22Rv1 (cell line): Measurements from ENCODE around the gene APBB2.

Experiments used
- H3K27ac ChIP-seq: fragments of 450-650 bp; 2 replicates; pipeline ENCODE4 v1.5.1; 2017
- ZFX ChIP-seq: fragments of 450-650 bp; IDR thresholded peaks from 2 replicates; pipeline ENCODE4 v1.6.1; 2017; ENCODE audit warnings: antibody characterized with exemption, borderline replicate concordance
- TF ChIP-seq, protein P1 (sequence below): fragments of 450-650 bp; IDR thresholded peaks from 2 replicates; pipeline ENCODE4 v1.5.1; 2017; ENCODE audit warnings: mild to moderate bottlenecking

APBB2 gene

GRCh38 chr4:40840985-40841571 lies 373.3 kb downstream of the APBB2 start:
- no peak for TF ChIP-seq ZFX
- TF ChIP-seq, protein P1, sequence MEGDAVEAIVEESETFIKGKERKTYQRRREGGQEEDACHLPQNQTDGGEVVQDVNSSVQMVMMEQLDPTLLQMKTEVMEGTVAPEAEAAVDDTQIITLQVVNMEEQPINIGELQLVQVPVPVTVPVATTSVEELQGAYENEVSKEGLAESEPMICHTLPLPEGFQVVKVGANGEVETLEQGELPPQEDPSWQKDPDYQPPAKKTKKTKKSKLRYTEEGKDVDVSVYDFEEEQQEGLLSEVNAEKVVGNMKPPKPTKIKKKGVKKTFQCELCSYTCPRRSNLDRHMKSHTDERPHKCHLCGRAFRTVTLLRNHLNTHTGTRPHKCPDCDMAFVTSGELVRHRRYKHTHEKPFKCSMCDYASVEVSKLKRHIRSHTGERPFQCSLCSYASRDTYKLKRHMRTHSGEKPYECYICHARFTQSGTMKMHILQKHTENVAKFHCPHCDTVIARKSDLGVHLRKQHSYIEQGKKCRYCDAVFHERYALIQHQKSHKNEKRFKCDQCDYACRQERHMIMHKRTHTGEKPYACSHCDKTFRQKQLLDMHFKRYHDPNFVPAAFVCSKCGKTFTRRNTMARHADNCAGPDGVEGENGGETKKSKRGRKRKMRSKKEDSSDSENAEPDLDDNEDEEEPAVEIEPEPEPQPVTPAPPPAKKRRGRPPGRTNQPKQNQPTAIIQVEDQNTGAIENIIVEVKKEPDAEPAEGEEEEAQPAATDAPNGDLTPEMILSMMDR = peak; percentile 89
- H3K27ac ChIP-seq = no peak overlapping the region

GRCh38 chr4:40840255-40840984 lies 373.9 kb downstream of the APBB2 start:
- no peak for TF ChIP-seq ZFX
- TF ChIP-seq, protein P1 = no peak
- no peak overlapping the region for H3K27ac ChIP-seq

DNA sequence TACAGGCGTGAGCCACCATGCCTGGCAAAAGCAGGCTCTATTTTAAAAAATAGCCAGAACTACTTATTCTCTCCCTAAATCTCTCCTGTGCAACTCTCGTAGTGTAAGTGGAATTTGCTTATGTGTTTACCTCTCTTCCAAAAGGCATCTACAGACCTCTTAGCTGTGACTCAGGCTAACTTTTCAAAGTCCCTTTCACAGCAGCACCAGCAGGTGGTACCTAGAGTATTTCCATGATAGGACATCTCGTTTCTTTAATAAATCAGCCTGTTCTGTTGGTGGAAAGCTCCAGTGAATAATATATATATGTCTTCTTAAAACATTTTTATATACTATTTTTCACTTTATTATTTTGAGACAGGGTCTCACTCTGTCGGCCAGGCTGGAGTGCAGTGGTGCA lies 375.6 kb downstream of the APBB2 start:
- TF ChIP-seq, protein P1 = no peak
- no peak for TF ChIP-seq ZFX
- H3K27ac ChIP-seq = no peak overlapping the region

DNA sequence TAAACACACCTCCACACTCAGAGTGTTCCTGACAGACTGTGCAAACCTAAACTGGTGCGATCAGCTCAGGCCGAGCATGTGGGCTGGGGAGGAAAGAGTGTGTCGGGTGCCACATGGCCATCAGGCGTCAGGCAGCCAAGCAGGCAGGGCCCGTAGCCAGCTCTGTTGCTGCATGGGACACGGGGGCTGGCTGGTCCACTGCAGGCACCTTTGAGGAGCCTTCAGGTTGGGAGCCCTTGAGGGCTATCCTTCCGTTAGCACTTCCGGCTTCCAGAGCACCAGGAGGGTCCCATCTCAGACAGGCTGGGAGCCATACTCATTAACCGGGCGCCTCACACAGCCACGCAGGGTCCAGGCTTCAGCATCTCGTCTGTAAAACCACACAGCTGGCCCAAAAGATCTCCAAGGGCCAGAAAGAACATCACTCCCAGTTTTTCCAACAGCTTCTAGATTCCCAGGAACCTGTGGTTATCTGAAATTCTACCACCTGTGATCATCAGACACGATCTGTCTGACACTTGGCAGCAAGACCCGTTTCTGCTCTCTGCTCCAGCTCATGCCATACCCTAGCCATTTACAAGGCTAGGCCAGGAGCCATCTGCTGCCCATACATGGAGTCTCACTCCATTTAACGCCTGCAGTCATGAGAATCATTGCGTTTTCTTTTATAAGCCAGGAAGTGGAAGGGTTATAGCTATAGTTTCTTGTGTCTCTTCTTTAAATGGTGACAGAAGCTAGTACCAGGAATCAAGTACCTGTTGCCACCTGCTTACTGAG lies 377.1 kb downstream of the APBB2 start:
- TF ChIP-seq ZFX = no peak
- TF ChIP-seq, protein P1 = no peak

DNA sequence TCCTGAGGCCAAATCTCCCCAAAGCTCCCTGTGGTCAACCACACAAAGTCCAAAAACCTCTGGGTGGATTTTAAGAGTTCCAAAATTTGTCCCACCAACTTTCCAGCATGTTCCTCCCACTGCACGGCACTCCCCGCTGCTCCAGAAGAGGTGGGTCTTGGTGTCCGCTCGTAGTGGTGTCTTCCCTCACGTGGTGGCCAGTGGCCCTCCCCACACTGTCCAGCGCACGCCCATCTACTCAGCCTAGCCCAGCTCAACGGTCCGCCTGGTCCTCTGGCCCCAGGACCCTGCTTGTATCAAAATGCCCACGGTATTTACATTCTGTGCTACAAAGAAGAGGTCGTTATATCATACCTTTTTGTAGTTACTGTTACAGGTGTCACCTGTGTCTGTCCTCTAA lies 381.1 kb downstream of the APBB2 start:
- TF ChIP-seq, protein P1 = no peak
- no peak for TF ChIP-seq ZFX
- no peak overlapping the region for H3K27ac ChIP-seq

More for the DNA sequence above, 377.1 kb downstream of the APBB2 start:
- H3K27ac ChIP-seq = no peak overlapping the region

GRCh38 chr4:40832175-40832574 lies 382.2 kb downstream of the APBB2 start:
- TF ChIP-seq, protein P1 = no peak
- TF ChIP-seq ZFX = no peak
- no peak overlapping the region for H3K27ac ChIP-seq
